ENCODE measurements around the gene SEMA3D. TPM values are rescaled to one million over a fixed set of nuclear protein-coding genes. Genes with fewer than 3 reads are reported as not detected.

SEMA3D gene
- total RNA-seq, 1 donor from 2014 or later, result 9.1 TPM

GRCh38 chr7:85178531-85179298, 8.1 kb downstream of the SEMA3D start:
- H3K4me3 Mint-ChIP-seq (ENCODE audit: unreplicated experiment), result no peak overlapping the region
- H3K4me1 ChIP-seq (ENCODE audit: insufficient read depth, low read length), result no peaks in the 10 kb centered on the region
- no peak overlapping the region for H3K4me2 ChIP-seq (ENCODE audit: low read length)
- no peak overlapping the region for H3K27ac Mint-ChIP-seq (ENCODE audit: unreplicated experiment)
- peaks cover 4% of the 10 kb centered on the region for H3K27me3 Mint-ChIP-seq (ENCODE audit: low read depth, unreplicated experiment)
- H2AFZ ChIP-seq (ENCODE audit: low read depth, low read length), result no peak overlapping the region
- FAIRE-seq, result no peak
- no peaks in the 10 kb centered on the region for H3K36me3 ChIP-seq (ENCODE audit: insufficient read depth, low read length)
- no peaks in the 10 kb centered on the region for H4K20me1 ChIP-seq (ENCODE audit: insufficient read depth, low read length)
- no peak for DNase-seq (ENCODE audit: low read depth)
- no peak overlapping the region for H3K4me3 ChIP-seq (ENCODE audit: insufficient read depth, low read depth, low read length)
- no peak overlapping the region for H3K27ac ChIP-seq (ENCODE audit: low read depth, low read length)
- no peak overlapping the region for H3K9ac ChIP-seq (ENCODE audit: low read length)
- peaks cover 13% of the 10 kb centered on the region for H3K9me3 Mint-ChIP-seq (ENCODE audit: unreplicated experiment)
- H3K4me1 Mint-ChIP-seq (ENCODE audit: low read depth, unreplicated experiment), result peaks cover 8% of the 10 kb centered on the region
- H3K36me3 Mint-ChIP-seq (ENCODE audit: low read depth, unreplicated experiment), result peaks cover 5% of the 10 kb centered on the region
- no peak for TF ChIP-seq CTCF (IDR thresholded peaks at IDR 0.05; ENCODE audit: insufficient read depth, low read depth, low read length)
- no peak for TF ChIP-seq EZH2 (IDR thresholded peaks at IDR 0.05; ENCODE audit: insufficient read depth, low read length)
- H3K79me2 ChIP-seq (ENCODE audit: insufficient read depth, low read length), result no peaks in the 10 kb centered on the region
- H3K27me3 ChIP-seq (ENCODE audit: insufficient read depth, low read length), result no peaks in the 10 kb centered on the region
- peaks cover 6% of the 10 kb centered on the region for H3K9me3 ChIP-seq (ENCODE audit: insufficient read depth, low read depth, low read length)

- FAIRE-seq, result no peak
- Mint-ChIP-seq H3K9me3 (ENCODE audit: unreplicated experiment) (peaks cover 13% of the 10 kb centered on the region), H3K36me3 (ENCODE audit: low read depth, unreplicated experiment) (peaks cover 5% of the 10 kb centered on the region), H3K4me1 (ENCODE audit: low read depth, unreplicated experiment) (peaks cover 17% of the 10 kb centered on the region), H3K4me3 (ENCODE audit: unreplicated experiment) (no peak overlapping the region), H3K27me3 (ENCODE audit: low read depth, unreplicated experiment) (no peaks in the 10 kb centered on the region), H3K27ac (ENCODE audit: unreplicated experiment) (no peak overlapping the region)
- Histone ChIP-seq H3K27ac (ENCODE audit: low read depth, low read length) (no peak overlapping the region), H3K9me3 (ENCODE audit: insufficient read depth, low read depth, low read length) (peaks cover 6% of the 10 kb centered on the region), H2AFZ (ENCODE audit: low read depth, low read length) (no peak overlapping the region), H4K20me1 (ENCODE audit: insufficient read depth, low read length) (no peaks in the 10 kb centered on the region), H3K4me1 (ENCODE audit: insufficient read depth, low read length) (peaks cover 6% of the 10 kb centered on the region), H3K27me3 (ENCODE audit: insufficient read depth, low read length) (no peaks in the 10 kb centered on the region), H3K4me3 (ENCODE audit: insufficient read depth, low read depth, low read length) (no peak overlapping the region), H3K79me2 (ENCODE audit: insufficient read depth, low read length) (no peaks in the 10 kb centered on the region), H3K4me2 (ENCODE audit: low read length) (no peak overlapping the region), H3K9ac (ENCODE audit: low read length) (no peak overlapping the region), H3K36me3 (ENCODE audit: insufficient read depth, low read length) (no peaks in the 10 kb centered on the region)
- TF ChIP-seq CTCF (IDR thresholded peaks at IDR 0.05; ENCODE audit: insufficient read depth, low read depth, low read length) (no peak), EZH2 (IDR thresholded peaks at IDR 0.05; ENCODE audit: insufficient read depth, low read length) (no peak)
- DNase-seq (ENCODE audit: low read depth), result no peak
These were observed 9.5 kb downstream of the SEMA3D start for GRCh38 chr7:85177316-85177715.

- H3K4me3 Mint-ChIP-seq (ENCODE audit: unreplicated experiment), result no peak overlapping the region
- H3K27me3 Mint-ChIP-seq (ENCODE audit: low read depth, unreplicated experiment), result no peaks in the 10 kb centered on the region
- Histone ChIP-seq H4K20me1 (ENCODE audit: insufficient read depth, low read length) (no peaks in the 10 kb centered on the region), H3K4me1 (ENCODE audit: insufficient read depth, low read length) (peaks cover 6% of the 10 kb centered on the region), H3K27me3 (ENCODE audit: insufficient read depth, low read length) (no peaks in the 10 kb centered on the region), H3K9me3 (ENCODE audit: insufficient read depth, low read depth, low read length) (peaks cover 6% of the 10 kb centered on the region), H3K4me2 (ENCODE audit: low read length) (no peak overlapping the region), H2AFZ (ENCODE audit: low read depth, low read length) (no peak overlapping the region), H3K36me3 (ENCODE audit: insufficient read depth, low read length) (no peaks in the 10 kb centered on the region), H3K9ac (ENCODE audit: low read length) (no peak overlapping the region), H3K79me2 (ENCODE audit: insufficient read depth, low read length) (no peaks in the 10 kb centered on the region), H3K27ac (ENCODE audit: low read depth, low read length) (no peak overlapping the region), H3K4me3 (ENCODE audit: insufficient read depth, low read depth, low read length) (no peak overlapping the region)
- peaks cover 13% of the 10 kb centered on the region for H3K9me3 Mint-ChIP-seq (ENCODE audit: unreplicated experiment)
- DNase-seq (ENCODE audit: low read depth) (peak; percentile 29), FAIRE-seq (no peak)
- TF ChIP-seq CTCF (IDR thresholded peaks at IDR 0.05; ENCODE audit: insufficient read depth, low read depth, low read length) (no peak), EZH2 (IDR thresholded peaks at IDR 0.05; ENCODE audit: insufficient read depth, low read length) (no peak)
- peaks cover 5% of the 10 kb centered on the region for H3K36me3 Mint-ChIP-seq (ENCODE audit: low read depth, unreplicated experiment)
- peaks cover 17% of the 10 kb centered on the region for H3K4me1 Mint-ChIP-seq (ENCODE audit: low read depth, unreplicated experiment)
- no peak overlapping the region for H3K27ac Mint-ChIP-seq (ENCODE audit: unreplicated experiment)
These were observed 10.7 kb downstream of the SEMA3D start for GRCh38 chr7:85176197-85176596.
